Hepatocyte (in vitro differentiated cells): ENCODE data around the gene TBCEL. TPM values are rescaled to one million over a fixed set of nuclear protein-coding genes. Genes with fewer than 3 reads are reported as not detected.
A peak's percentile ranks its signal among the peaks of the same experiment; 100 is the strongest.
"Not testable (repeated sequence)": the region's sequence is repeated elsewhere in the genome, so short reads cannot be mapped to it uniquely, and the experiment has no call there.

Source experiments
- DNase-seq: peaks from one replicate; pipeline ENCODE4 v3.0.0-alpha.2; 2016; ENCODE audit warnings: low spot score
- H2AFZ ChIP-seq: fragments of 200-600 bp; sonication (generic); 2 replicates; pipeline ENCODE4 v1.6.0; 2016; ENCODE audit warnings: antibody characterized with exemption, mild to moderate bottlenecking
- H3K27ac ChIP-seq: fragments of 200-600 bp; sonication (generic); 2 replicates; pipeline ENCODE4 v1.5.1; 2016; ENCODE audit warnings: mild to moderate bottlenecking
- H3K27me3 ChIP-seq: fragments of 200-600 bp; sonication (generic); 2 replicates; pipeline ENCODE4 v1.6.1; 2016
- H3K36me3 ChIP-seq: fragments of 200-600 bp; sonication (generic); replicated peaks from 2 replicates; pipeline ENCODE4 v1.5.1; 2016; ENCODE audit warnings: low read depth; ENCODE audit not compliant: insufficient read depth
- H3K4me1 ChIP-seq: fragments of 200-600 bp; sonication (generic); 2 replicates; pipeline ENCODE4 v1.5.1; 2016; ENCODE audit warnings: mild to moderate bottlenecking, moderate library complexity; ENCODE audit not compliant: insufficient read depth
- H3K4me2 ChIP-seq: fragments of 200-600 bp; sonication (generic); 2 replicates; pipeline ENCODE4 v1.6.0; 2016
- H3K4me3 ChIP-seq: fragments of 200-600 bp; sonication (generic); 2 replicates; pipeline ENCODE4 v1.5.1; 2016; ENCODE audit warnings: mild to moderate bottlenecking
- H3K79me2 ChIP-seq: fragments of 200-600 bp; sonication (generic); 2 replicates; pipeline ENCODE4 v1.6.0; 2017; ENCODE audit warnings: mild to moderate bottlenecking
- H3K9me2 ChIP-seq: fragments of 200-600 bp; sonication (generic); replicated peaks from 2 replicates; pipeline ENCODE4 v1.6.0; 2017; ENCODE audit warnings: mild to moderate bottlenecking; ENCODE audit not compliant: insufficient read depth
- H3K9me3 ChIP-seq: fragments of 200-600 bp; sonication (generic); 2 replicates; pipeline ENCODE4 v1.5.1; 2016; ENCODE audit warnings: low read depth, mild to moderate bottlenecking
- H4K20me1 ChIP-seq: fragments of 200-600 bp; sonication (generic); 2 replicates; pipeline ENCODE4 v1.6.0; 2016; ENCODE audit warnings: mild to moderate bottlenecking; ENCODE audit not compliant: insufficient read depth, poor library complexity, severe bottlenecking
- CTCF ChIP-seq: fragments of 200-600 bp; sonication (generic); IDR thresholded peaks from 2 replicates; pipeline ENCODE4 v1.5.1; 2016; ENCODE audit warnings: antibody characterized with exemption, mild to moderate bottlenecking; ENCODE audit not compliant: poor library complexity
- EZH2 ChIP-seq: fragments of 200-600 bp; sonication (generic); IDR thresholded peaks from 2 replicates; pipeline ENCODE4 v1.6.1; 2016; ENCODE audit warnings: antibody characterized with exemption, mild to moderate bottlenecking, borderline replicate concordance
- EZH2phosphoT487 ChIP-seq: fragments of 200-600 bp; sonication (generic); IDR thresholded peaks from one replicate; pipeline ENCODE4 v1.6.1; 2018; ENCODE audit warnings: antibody characterized with exemption, mild to moderate bottlenecking, low read depth, moderate library complexity; ENCODE audit not compliant: unreplicated experiment, severe bottlenecking
- WGBS: methylation state at CpG from one replicate; pipeline ENCODE4 v1.1.6; 2016; ENCODE audit warnings: low lambda C conversion rate; ENCODE audit errors: missing lambda C conversion rate; 5-methylcytosine and 5-hydroxymethylcytosine counted together
- polyA plus RNA-seq: library from polyadenylated mRNA; unstranded; fragments of >200 nt; fragmentation: Nextera tagmentation; extraction: Ambion mirVana; gene quantifications from 2 replicates; pipeline ENCODE4 v1.2.1, GENCODE V29; 2016
- total RNA-seq: library from RNA; depleted of rRNA; stranded (reverse); fragments of >200 nt; gene quantifications from 2 replicates; pipeline ENCODE4 v1.2.3, GENCODE V29; 2014

The TBCEL gene
- total and polyA plus RNA-seq, 2 experiments from 2014 or later = 7.2 to 19.3 TPM

DNA sequence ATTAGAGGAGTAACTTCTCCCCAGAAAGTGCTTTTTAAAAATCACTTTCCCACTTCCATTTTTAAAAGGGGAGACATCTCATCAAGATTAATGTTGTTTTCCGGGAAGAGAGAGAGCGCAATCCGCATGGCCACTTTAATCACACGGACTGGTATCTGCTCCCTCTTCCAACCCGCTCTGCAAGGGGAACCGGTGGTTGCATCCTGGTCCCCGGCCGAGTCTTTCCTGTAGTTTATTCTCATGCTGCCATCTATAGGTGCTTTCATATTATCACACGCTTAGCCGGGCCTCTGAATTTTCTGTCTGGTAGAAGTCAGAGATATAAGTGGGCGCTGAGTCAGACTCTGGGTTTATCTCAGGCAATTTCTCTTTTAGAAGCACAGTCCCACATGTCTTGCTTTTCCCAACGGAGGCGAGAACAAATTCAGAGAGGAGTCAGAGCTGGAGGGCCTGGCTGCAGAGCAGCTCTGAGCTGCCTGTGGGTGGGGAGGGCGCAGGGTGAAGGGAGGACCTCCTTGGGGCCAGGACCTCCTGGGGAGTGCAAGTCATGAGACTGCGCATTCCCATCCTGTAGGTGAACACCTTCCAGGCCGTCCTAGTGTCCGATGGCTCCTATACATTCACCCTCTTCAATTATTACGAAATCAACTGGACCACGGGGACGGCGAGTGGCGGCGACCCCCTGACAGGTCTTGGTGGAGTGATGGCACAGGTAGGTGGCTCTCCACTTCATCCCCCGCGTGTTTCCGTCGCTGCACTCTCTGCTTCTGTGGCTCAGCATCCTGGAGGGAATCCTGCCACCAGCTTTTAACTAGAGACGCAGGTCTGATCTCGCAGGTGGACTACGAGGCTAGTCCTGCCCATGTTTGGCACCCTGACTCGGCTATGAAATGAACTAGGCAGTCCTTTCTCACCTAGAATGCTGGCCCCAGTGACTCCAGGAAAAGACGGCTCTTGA is 88.9 kb downstream of the TBCEL start:
- Histone ChIP-seq H3K4me1 (no peaks in the 10 kb centered on the region), H3K4me3 (no peak overlapping the region), H4K20me1 (no peaks in the 10 kb centered on the region), H3K27me3 (peaks cover 14% of the 10 kb centered on the region), H3K4me2 (no peak overlapping the region), H3K79me2 (no peaks in the 10 kb centered on the region), H3K9me2 (no peaks in the 10 kb centered on the region), H3K36me3 (no peaks in the 10 kb centered on the region), H2AFZ (no peak overlapping the region), H3K27ac (no peak overlapping the region), H3K9me3 (no peaks in the 10 kb centered on the region)
- WGBS = 59% methylated on average over 32 of the region's 32 CpGs
- TF ChIP-seq EZH2 = no peak
- no peak for TF ChIP-seq EZH2phosphoT487
- TF ChIP-seq CTCF = peak; percentile 77
- peak; percentile 89 for DNase-seq

DNA sequence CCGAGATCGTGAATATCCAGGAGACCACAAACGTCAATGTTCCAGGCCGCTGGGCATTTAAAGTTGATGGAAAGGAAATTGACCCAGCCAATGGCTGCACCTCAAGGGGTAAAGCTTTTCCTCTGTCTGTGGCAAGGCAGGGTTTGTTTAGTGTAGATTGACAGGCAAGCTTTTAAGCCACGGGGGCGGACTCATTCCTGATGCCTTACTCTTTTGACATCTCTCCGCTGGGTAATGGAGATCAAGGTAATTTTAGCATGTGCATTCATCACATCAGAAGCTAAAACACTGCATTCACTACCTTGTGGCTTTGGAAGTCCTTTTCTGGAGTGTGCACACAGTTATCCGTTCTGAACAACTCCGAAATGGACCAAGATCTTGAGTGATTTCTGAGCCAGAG is 89.7 kb downstream of the TBCEL start:
- no peaks in the 10 kb centered on the region for H3K9me3 ChIP-seq
- 73% methylated on average over 9 of the region's 9 CpGs for WGBS
- no peak overlapping the region for H3K4me3 ChIP-seq
- peaks cover 14% of the 10 kb centered on the region for H3K27me3 ChIP-seq
- H4K20me1 ChIP-seq = no peaks in the 10 kb centered on the region
- no peaks in the 10 kb centered on the region for H3K4me1 ChIP-seq
- H3K27ac ChIP-seq = no peak overlapping the region
- no peaks in the 10 kb centered on the region for H3K9me2 ChIP-seq
- TF ChIP-seq EZH2phosphoT487 (no peak), CTCF (no peak), EZH2 (no peak)
- DNase-seq = no peak
- no peaks in the 10 kb centered on the region for H3K79me2 ChIP-seq
- no peak overlapping the region for H3K4me2 ChIP-seq
- no peaks in the 10 kb centered on the region for H3K36me3 ChIP-seq
- no peak overlapping the region for H2AFZ ChIP-seq

DNA sequence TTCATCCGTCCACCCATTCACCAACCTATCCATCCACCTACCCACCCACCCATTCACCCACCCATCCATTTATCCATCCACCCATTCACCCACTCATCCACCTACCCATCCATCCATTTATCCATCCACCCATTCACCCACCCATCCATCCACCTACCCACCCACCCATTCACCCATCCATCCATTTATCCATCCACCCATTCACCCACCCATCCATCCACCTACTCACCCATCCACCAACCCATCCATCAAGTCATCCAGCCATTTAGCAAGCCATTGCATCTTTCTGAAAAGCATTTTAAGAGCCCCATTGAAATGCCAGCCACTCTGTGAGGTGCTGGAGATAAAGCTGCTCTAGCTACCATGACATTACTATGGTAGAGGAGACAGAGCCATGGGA is 91.1 kb downstream of the TBCEL start:
- not testable (repeated sequence) for H3K27ac ChIP-seq

GRCh38 chr11:121117788-121118187 is 93.9 kb downstream of the TBCEL start:
- Histone ChIP-seq H3K79me2 (no peaks in the 10 kb centered on the region), H3K4me2 (no peak overlapping the region), H3K4me3 (no peak overlapping the region), H3K4me1 (no peaks in the 10 kb centered on the region), H3K27me3 (peaks cover 5% of the 10 kb centered on the region), H3K27ac (no peak overlapping the region), H2AFZ (no peak overlapping the region), H3K9me3 (no peaks in the 10 kb centered on the region), H3K9me2 (no peaks in the 10 kb centered on the region), H4K20me1 (no peaks in the 10 kb centered on the region), H3K36me3 (no peaks in the 10 kb centered on the region)
- 69% methylated on average over 6 of the region's 6 CpGs for WGBS
- no peak for TF ChIP-seq EZH2
- no peak for TF ChIP-seq EZH2phosphoT487
- no peak for TF ChIP-seq CTCF
- no peak for DNase-seq

More for the DNA sequence above, 91.1 kb downstream of the TBCEL start:
- H3K79me2 ChIP-seq, H4K20me1 ChIP-seq, H3K9me2 ChIP-seq, H3K9me3 ChIP-seq, H3K4me2 ChIP-seq, H2AFZ ChIP-seq, DNase-seq, H3K4me1 ChIP-seq, H3K36me3 ChIP-seq, H3K4me3 ChIP-seq: not testable (repeated sequence)
- peaks cover 14% of the 10 kb centered on the region for H3K27me3 ChIP-seq
- WGBS = no CpG with 5 or more reads among the region's 1 CpG
